Omental fat pad (tissue), 4 donors: ENCODE results near the gene CDK5R1. TPM values are rescaled to one million over a fixed set of nuclear protein-coding genes. Genes with fewer than 3 reads are reported as not detected.

Experiments used
- ATAC-seq: fragments of 150-250 bp; one replicate; pipeline ENCODE4 v1.9.1; 2016; ENCODE audit warnings: mild to moderate bottlenecking, moderate library complexity; ENCODE audit not compliant: low FRiP score
- DNase-seq: peaks from one replicate; pipeline ENCODE4 v3.0.0-alpha.2; 2019; ENCODE audit warnings: low spot score
- total RNA-seq, 4 donors: library from RNA; depleted of rRNA; stranded (reverse); fragments of >200 nt; gene quantifications; one replicate each; pipeline ENCODE4 v1.1.0, GENCODE V29; 2016
- TF ChIP-seq, protein P1 (sequence below), 3 donors: fragments of 450-650 bp; IDR thresholded peaks; one replicate each; pipeline ENCODE4 v1.5.1; 2016 to 2017; ENCODE audit warnings: antibody characterized with exemption in 3 of 3, mild to moderate bottlenecking in 3 of 3, moderate library complexity in 2 of 3

Gene CDK5R1
- total RNA-seq, 4 donors from 2014 or later: 1.1 to 2.6 (median 1.8) TPM

DNA sequence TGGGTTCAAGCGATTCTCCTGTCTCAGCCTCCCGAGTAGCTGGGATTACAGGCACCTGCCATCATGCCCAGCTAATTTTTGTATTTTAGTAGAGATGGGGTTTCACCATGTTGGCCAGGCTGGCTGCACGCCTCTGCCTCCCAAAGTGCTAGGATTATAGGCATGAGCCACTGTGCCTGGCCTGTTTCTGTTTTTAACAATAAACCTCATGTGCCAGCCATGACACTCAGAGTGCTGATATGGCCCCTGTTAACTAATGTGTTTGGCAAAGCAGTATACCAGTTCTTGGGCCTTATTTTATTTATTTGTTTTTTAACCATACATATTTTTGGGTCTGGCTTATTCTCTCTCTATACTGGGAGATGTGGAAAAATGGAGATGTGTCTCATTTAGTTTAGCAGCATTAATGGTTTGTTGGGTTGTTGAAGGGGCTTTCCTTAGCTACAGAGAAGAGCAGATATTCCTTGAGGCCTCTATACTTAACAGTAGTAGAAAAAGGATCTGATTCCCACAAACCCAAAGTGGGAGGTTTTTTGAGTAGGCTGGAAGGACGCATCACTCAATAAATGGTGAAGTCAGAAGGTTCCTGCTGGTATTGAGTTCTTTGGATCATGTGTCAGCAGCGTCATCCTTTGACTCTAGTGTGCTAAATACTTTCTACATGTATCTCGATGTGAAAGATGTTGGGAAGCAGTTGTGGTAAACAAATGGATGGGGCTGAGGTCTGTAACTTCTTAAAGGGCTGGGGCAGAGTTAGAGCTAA, 16.2 kb upstream of the CDK5R1 start:
- no peak for DNase-seq
- ATAC-seq: no peak
- TF ChIP-seq, protein P1, sequence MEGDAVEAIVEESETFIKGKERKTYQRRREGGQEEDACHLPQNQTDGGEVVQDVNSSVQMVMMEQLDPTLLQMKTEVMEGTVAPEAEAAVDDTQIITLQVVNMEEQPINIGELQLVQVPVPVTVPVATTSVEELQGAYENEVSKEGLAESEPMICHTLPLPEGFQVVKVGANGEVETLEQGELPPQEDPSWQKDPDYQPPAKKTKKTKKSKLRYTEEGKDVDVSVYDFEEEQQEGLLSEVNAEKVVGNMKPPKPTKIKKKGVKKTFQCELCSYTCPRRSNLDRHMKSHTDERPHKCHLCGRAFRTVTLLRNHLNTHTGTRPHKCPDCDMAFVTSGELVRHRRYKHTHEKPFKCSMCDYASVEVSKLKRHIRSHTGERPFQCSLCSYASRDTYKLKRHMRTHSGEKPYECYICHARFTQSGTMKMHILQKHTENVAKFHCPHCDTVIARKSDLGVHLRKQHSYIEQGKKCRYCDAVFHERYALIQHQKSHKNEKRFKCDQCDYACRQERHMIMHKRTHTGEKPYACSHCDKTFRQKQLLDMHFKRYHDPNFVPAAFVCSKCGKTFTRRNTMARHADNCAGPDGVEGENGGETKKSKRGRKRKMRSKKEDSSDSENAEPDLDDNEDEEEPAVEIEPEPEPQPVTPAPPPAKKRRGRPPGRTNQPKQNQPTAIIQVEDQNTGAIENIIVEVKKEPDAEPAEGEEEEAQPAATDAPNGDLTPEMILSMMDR (IDR thresholded peaks at IDR 0.05): no peak

DNA sequence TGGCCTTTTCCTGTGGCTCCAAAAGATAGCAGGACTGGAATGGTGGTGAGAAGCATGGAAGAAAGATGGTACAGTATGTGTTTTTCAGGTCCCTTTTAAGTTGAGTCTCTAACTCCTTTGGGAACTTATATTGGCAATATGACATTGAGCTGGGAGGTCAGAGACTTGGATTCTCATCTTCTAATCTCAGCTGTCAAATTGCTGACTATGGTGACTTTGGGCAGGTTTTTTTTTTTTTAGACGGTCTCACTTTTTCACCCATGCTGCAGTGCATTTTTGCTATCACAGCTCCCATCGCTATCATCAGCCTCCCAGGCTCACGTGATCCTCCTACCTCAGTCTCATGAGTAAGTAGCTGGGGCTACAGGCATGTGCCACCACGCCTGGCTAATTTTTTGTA, 15.1 kb upstream of the CDK5R1 start:
- DNase-seq (no peak), ATAC-seq (no peak)
- TF ChIP-seq, protein P1 (IDR thresholded peaks at IDR 0.05): no peak

DNA sequence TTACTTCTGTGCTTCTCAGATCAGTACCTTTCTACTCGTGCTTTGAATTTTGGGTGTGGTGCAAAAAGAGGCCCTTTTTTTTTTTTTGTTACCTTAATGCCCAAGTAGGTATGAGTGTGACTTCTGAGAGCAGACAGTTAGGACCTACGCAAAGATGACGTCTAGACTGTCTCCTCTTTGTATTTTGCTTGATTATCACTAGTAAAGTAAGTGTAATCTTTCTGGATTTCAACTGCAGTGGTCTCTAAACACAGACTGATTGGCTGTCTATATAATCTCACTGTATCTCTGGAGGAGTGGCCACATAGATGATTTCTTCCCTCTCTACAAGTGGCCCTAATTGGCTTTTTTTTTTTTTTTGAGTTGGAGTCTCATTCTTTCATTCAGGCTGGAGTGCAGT, 11.5 kb upstream of the CDK5R1 start:
- TF ChIP-seq, protein P1 (IDR thresholded peaks at IDR 0.05): no peak
- DNase-seq (no peak), ATAC-seq (no peak)

DNA sequence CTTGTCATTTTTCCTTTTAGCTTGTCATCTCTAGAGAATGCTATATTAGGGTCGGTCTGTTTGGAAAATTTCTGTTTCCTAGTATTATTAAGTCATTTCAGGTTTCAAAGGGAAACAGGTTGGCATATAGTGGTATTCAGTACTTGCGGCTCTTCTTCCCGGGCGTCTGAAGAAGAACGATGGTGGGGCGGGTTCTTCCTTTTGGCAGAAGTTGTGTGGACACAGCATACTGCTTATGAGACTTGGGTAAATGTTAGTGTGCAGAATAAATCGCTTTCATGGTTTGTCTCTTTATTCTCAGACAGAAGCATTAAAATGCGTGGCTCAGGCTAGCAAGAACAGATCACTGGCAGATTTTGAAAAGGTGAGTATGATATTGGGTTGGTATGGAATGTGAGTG, 9.6 kb upstream of the CDK5R1 start:
- ATAC-seq (no peak), DNase-seq (no peak)
- TF ChIP-seq, protein P1 (IDR thresholded peaks at IDR 0.05): no peak

DNA sequence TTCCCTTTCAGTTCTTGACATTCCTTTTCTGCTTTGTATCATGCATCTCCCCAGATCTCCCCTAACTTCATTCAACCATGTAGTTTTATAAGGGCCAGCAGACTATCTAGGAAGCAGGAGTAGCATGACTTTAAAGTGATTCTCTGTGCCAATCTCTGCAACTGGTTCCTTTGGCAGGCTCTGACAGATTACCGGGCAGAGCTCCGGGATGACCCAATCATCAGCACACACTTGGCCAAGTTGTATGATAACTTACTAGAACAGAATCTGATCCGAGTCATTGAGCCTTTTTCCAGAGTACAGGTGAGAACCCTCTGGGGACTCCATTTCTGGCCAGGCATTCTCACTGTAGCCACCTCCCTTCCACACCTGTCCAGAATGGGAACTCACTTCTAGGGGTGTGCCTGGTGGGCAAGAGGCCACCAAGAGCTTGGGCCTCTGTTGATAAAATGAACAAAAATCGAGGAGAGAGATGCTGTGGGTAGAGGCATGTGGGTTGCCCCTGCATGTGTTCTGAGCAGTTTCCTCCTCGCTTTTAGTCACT, 7.6 kb upstream of the CDK5R1 start:
- DNase-seq (no peak), ATAC-seq (no peak)

DNA sequence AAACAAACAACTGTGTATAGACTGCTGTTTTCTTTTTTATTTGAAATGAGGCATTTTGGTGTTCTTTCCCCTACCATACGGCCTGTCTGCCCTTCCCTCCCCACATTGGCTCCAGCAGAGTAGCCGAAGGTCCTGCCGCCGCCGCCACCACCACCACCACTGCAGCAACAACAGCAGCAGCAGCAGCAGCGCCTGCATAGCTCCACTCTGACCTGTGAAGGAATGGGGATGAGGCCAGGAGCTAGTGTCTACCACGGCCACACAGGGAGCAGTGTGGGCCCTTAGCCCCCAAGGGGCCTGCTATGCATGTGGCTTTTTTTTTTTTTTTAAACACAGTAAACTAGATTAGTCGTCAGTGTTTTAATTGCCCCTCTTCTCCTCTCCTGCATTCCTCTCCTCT, 5.6 kb upstream of the CDK5R1 start:
- DNase-seq: no peak

More for the DNA sequence above, 7.6 kb upstream of the CDK5R1 start:
- TF ChIP-seq, protein P1 (IDR thresholded peaks at IDR 0.05): no peak

More for the DNA sequence above, 5.6 kb upstream of the CDK5R1 start:
- TF ChIP-seq, protein P1 (IDR thresholded peaks at IDR 0.05): no peak
- no peak for ATAC-seq
